ENCODE results near the gene SIN3B.
"Not testable (repeated sequence)": the region's sequence is repeated elsewhere in the genome, so short reads cannot be mapped to it uniquely, and the experiment has no call there.

The SIN3B gene

DNA sequence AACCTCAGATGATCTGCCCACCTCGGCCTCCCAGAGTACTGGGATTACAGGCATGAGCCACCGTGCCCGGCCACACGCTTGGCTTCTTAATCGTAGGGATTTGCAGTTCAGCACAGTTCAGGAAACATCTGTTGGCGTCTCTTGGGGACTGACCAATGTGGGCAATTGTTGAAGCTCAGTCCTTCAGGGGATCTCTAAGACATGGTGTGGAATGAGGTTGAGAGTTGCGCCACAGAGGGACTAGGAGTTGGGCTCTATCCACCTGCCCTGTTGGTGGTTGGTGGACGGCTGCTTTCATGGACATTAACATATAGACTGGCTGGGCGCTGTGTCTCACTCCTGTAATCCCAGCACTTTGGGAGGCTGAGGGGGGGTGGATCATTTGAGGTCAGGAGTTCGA is 37.3 kb upstream of the SIN3B start:
- DNase-seq (ENCODE audit: extremely low spot score) = no peak
- ChIA-PET CTCF (no interaction called here), POLR2A (no interaction called here)
- TF ChIP-seq ARNT (IDR thresholded peaks at IDR 0.05) = no peak
- no peak for TF ChIP-seq ZNF384 (IDR thresholded peaks at IDR 0.05)
- no peak for TF ChIP-seq SP1 (IDR thresholded peaks at IDR 0.05)
- TF ChIP-seq FOXK2 (IDR thresholded peaks at IDR 0.05) = no peak

DNA sequence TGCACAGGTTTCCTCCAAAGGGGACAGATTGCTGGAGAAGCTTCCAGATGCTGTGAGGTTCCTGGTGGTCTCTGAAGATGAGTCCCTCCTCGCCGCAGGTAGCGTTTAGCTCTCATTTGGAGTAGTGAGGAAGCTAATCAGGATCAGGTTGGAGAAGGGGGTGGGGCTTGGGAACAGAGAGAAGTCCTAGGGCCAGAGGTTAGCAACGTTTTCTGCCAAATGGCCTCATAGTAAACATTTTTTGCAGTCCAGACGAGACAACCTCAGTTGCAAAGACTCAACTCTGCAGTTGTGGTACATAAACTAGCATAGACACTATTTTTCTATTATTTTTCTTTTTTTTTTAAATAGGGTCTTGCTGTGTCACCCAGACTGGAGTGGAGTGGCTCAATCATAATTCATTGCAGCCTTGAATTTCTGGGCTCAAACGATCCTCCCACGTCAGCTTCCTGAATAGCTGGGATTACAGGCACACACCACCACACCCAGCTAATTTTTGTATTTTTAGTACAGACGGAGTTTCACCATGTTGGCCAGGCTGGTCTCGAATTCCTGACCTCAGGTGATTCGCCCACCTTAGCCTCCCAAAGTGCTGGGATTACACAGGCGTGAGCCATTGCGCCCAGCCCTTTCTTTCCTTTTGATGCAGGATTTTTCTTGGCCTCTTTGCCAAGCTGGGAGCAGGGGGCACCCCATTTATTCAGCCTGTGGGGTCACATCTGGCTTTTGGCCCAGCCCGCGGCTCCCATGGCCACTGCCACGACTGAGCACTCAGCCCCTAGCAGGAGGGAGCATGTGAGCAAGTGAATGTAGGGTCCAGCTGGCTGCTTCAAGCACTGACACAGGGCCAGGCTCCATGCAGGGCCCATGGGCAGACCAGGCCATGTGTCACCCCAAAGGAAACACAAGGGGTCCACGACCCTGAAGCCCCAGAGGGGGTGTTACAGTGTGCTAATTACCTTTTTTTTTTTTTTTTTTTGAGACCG is 34.4 kb upstream of the SIN3B start:
- no peak for DNase-seq (ENCODE audit: extremely low spot score)
- POLR2A ChIA-PET = no interaction called here
- CTCF ChIA-PET = interaction anchor here (0.7 kb wide), 1 partner anchor 15 kb away, joined by 5 read pairs; no protein-coding TSS in a partner anchor
- TF ChIP-seq ARNT (IDR thresholded peaks at IDR 0.05) (no peak), BHLHE40 (IDR thresholded peaks at IDR 0.05; ENCODE audit: borderline replicate concordance) (no peak), FOXA1 (IDR thresholded peaks at IDR 0.05) (no peak), HDGF (IDR thresholded peaks at IDR 0.05; ENCODE audit: borderline replicate concordance) (no peak), SP1 (IDR thresholded peaks at IDR 0.05) (no peak), ELF4 (IDR thresholded peaks at IDR 0.05) (no peak), SUZ12 (IDR thresholded peaks at IDR 0.05) (no peak), PKNOX1 (IDR thresholded peaks at IDR 0.05) (no peak), ZNF384 (IDR thresholded peaks at IDR 0.05) (no peak), NFRKB (IDR thresholded peaks at IDR 0.05) (no peak), L3MBTL2 (conservative IDR thresholded peaks at IDR 0.05) (no peak), LEF1 (IDR thresholded peaks at IDR 0.05; ENCODE audit: borderline replicate concordance) (no peak), CTBP1 (IDR thresholded peaks at IDR 0.05; ENCODE audit: borderline replicate concordance) (no peak), FOXK2 (IDR thresholded peaks at IDR 0.05) (no peak), TARDBP (IDR thresholded peaks at IDR 0.05) (no peak), FOXM1 (IDR thresholded peaks at IDR 0.05; ENCODE audit: borderline replicate concordance) (no peak)

DNA sequence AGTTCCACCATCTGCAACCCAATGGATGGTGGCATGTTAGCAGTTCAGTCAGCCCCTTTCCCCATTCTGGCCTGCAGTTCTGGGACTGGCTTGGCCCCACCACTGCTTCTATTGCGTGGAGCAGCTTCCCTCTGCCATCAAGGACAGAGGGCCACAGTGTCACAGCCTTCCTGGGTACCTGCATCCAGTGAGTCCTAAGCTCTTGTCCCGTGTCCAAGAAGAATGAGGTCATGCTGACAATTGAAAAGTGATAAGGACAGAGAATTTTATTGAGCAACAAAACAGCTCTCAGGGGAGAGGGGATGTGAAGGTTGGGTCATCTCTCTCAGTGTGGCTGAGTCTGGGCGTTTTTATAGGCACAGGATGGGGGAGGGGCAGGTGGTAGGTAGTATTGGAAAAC is 33.5 kb upstream of the SIN3B start:
- POLR2A ChIA-PET = interaction anchor here (0.6 kb wide), 1 partner anchor 72 kb away, joined by 3 read pairs; no protein-coding TSS in a partner anchor
- TF ChIP-seq HDGF (IDR thresholded peaks at IDR 0.05; ENCODE audit: borderline replicate concordance) (no peak), ARNT (IDR thresholded peaks at IDR 0.05) (no peak), FOXK2 (IDR thresholded peaks at IDR 0.05) (no peak), L3MBTL2 (conservative IDR thresholded peaks at IDR 0.05) (no peak), BHLHE40 (IDR thresholded peaks at IDR 0.05; ENCODE audit: borderline replicate concordance) (no peak), FOXM1 (IDR thresholded peaks at IDR 0.05; ENCODE audit: borderline replicate concordance) (no peak), PKNOX1 (IDR thresholded peaks at IDR 0.05) (no peak), FOXA1 (IDR thresholded peaks at IDR 0.05) (no peak)
- CTCF ChIA-PET = no interaction called here
- no peak for DNase-seq (ENCODE audit: extremely low spot score)

DNA sequence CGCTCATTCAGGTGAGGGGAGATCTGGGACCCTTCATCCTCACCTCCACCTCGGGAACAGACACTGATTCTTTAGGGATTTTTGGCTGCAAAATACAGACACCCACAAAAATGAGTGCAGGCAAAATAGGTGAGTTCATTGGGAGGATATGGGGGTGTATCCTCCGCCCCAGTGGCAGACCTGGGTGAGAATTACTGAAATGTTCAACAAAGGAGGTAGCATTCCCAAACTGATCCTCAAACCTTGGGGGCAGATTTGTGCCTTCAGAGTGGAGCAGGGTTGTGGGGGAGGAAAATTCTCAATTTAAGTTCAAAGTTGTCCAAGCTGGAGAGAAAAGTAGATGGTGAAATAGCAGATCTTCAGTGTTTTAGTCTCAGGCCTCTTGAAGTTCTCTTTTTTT is 31.3 kb upstream of the SIN3B start:
- TF ChIP-seq FOXM1 (IDR thresholded peaks at IDR 0.05; ENCODE audit: borderline replicate concordance) (no peak), PKNOX1 (IDR thresholded peaks at IDR 0.05) (no peak), HDGF (IDR thresholded peaks at IDR 0.05; ENCODE audit: borderline replicate concordance) (no peak), ZNF384 (IDR thresholded peaks at IDR 0.05) (no peak), ARNT (IDR thresholded peaks at IDR 0.05) (no peak), BHLHE40 (IDR thresholded peaks at IDR 0.05; ENCODE audit: borderline replicate concordance) (no peak), CTBP1 (IDR thresholded peaks at IDR 0.05; ENCODE audit: borderline replicate concordance) (no peak), SP1 (IDR thresholded peaks at IDR 0.05) (no peak), TARDBP (IDR thresholded peaks at IDR 0.05) (no peak), L3MBTL2 (conservative IDR thresholded peaks at IDR 0.05) (no peak), FOXK2 (IDR thresholded peaks at IDR 0.05) (no peak), LEF1 (IDR thresholded peaks at IDR 0.05; ENCODE audit: borderline replicate concordance) (no peak), NFRKB (IDR thresholded peaks at IDR 0.05) (no peak), ELF4 (IDR thresholded peaks at IDR 0.05) (no peak), FOXA1 (IDR thresholded peaks at IDR 0.05) (no peak)
- ChIA-PET CTCF (no interaction called here), POLR2A (no interaction called here)
- DNase-seq (ENCODE audit: extremely low spot score) = no peak

DNA sequence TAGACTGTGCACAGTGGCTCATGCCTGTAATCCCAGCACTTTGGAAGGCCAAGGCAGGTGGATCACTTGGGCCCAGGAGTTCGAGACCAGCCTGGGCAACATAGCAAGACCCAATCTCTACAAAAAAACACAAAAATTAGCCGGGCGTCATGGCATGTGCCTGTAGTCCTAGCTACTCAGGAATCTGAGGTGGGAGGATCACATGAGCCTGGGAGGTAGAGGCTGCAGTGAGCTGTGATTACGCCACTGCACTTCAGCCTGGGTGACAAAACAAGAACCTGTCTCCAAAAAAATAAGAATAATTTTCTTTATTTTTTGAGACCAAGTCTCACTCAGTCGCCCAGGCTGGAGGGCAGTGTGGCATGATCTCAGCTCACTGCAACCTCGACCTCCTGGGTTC is 30.9 kb upstream of the SIN3B start:
- DNase-seq (ENCODE audit: extremely low spot score); POLR2A ChIA-PET; CTCF ChIA-PET: not testable (repeated sequence)

GRCh38 chr19:16799740-16800139 is 29.5 kb upstream of the SIN3B start:
- no peak for DNase-seq (ENCODE audit: extremely low spot score)
- POLR2A ChIA-PET = no interaction called here
- CTCF ChIA-PET = no interaction called here
- no peak for TF ChIP-seq TARDBP (IDR thresholded peaks at IDR 0.05)
- TF ChIP-seq ELF4 (IDR thresholded peaks at IDR 0.05) = no peak
- no peak for TF ChIP-seq ZNF384 (IDR thresholded peaks at IDR 0.05)
- TF ChIP-seq FOXA1 (IDR thresholded peaks at IDR 0.05) = no peak
- no peak for TF ChIP-seq HDGF (IDR thresholded peaks at IDR 0.05; ENCODE audit: borderline replicate concordance)
- TF ChIP-seq NFRKB (IDR thresholded peaks at IDR 0.05) = no peak
- no peak for TF ChIP-seq FOXK2 (IDR thresholded peaks at IDR 0.05)
- no peak for TF ChIP-seq ARNT (IDR thresholded peaks at IDR 0.05)
- no peak for TF ChIP-seq SUZ12 (IDR thresholded peaks at IDR 0.05)
- TF ChIP-seq SP1 (IDR thresholded peaks at IDR 0.05) = no peak
- no peak for TF ChIP-seq L3MBTL2 (conservative IDR thresholded peaks at IDR 0.05)
- no peak for TF ChIP-seq CTBP1 (IDR thresholded peaks at IDR 0.05; ENCODE audit: borderline replicate concordance)
- no peak for TF ChIP-seq PKNOX1 (IDR thresholded peaks at IDR 0.05)
- no peak for TF ChIP-seq FOXM1 (IDR thresholded peaks at IDR 0.05; ENCODE audit: borderline replicate concordance)
